Caco-2 (cell line): ENCODE results near the gene PFKFB3. TPM values are rescaled to one million over a fixed set of nuclear protein-coding genes. Genes with fewer than 3 reads are reported as not detected.

Experiments
- BruUV-seq: library from RNA; stranded (reverse); fragments of 400-500 nt; replicated peaks from 2 replicates; lab custom pipeline; 2021; lab: Mats Ljungman, UMichigan
- CTCF ChIA-PET: fragments of 300-600 bp; sonication (Branson Sonifier 250); formaldehyde crosslinking; loops from one replicate; lab custom pipeline; 2022; ENCODE audit warnings: antibody characterized with exemption; lab: Charles Lee
- POLR2A ChIA-PET: fragments of 300-600 bp; sonication (Branson Sonifier 250); formaldehyde crosslinking; loops from one replicate; lab custom pipeline; 2022; ENCODE audit warnings: antibody characterized with exemption; lab: Charles Lee
- DNase-seq, 2 experiments: peaks; one replicate each; pipeline versions ENCODE4 v3.0.0 to v3.0.0-alpha.2; 2020 to 2022
- H3K27me3 ChIP-seq: replicated peaks from 2 replicates; pipeline ENCODE4 v1.6.0; 2011; ENCODE audit warnings: low read length; ENCODE audit not compliant: control insufficient read depth, insufficient read depth
- H3K36me3 ChIP-seq: 2 replicates; pipeline ENCODE4 v1.5.1; 2011; ENCODE audit warnings: low read length; ENCODE audit not compliant: control insufficient read depth, insufficient read depth
- H3K4me1 ChIP-seq: fragments of 250-450 bp; sonication (Bioruptor Pico); 2 replicates; pipeline ENCODE4 v1.5.1; 2020; ENCODE audit warnings: mild to moderate bottlenecking
- H3K4me3 ChIP-seq: 2 replicates; pipeline ENCODE4 v1.5.1; 2011; ENCODE audit warnings: low read depth, mild to moderate bottlenecking, control low read depth, low read length
- H3K9me3 ChIP-seq: fragments of 250-450 bp; sonication (Bioruptor Pico); 2 replicates; pipeline ENCODE4 v1.5.1; 2020; ENCODE audit warnings: mild to moderate bottlenecking, moderate library complexity
- H3K27ac Mint-ChIP-seq: one replicate; pipeline ENCODE4 v1.8.0; 2022; ENCODE audit warnings: mixed read lengths; ENCODE audit not compliant: unreplicated experiment
- H3K27me3 Mint-ChIP-seq: one replicate; pipeline ENCODE4 v1.8.0; 2022; ENCODE audit warnings: mixed read lengths; ENCODE audit not compliant: insufficient read depth, unreplicated experiment
- H3K36me3 Mint-ChIP-seq: one replicate; pipeline ENCODE4 v1.8.0; 2022; ENCODE audit warnings: mild to moderate bottlenecking, mixed read lengths; ENCODE audit not compliant: insufficient read depth, unreplicated experiment
- H3K4me1 Mint-ChIP-seq: one replicate; pipeline ENCODE4 v1.8.0; 2022; ENCODE audit warnings: low read depth, mixed read lengths; ENCODE audit not compliant: unreplicated experiment
- H3K4me3 Mint-ChIP-seq: one replicate; pipeline ENCODE4 v1.8.0; 2022; ENCODE audit warnings: mild to moderate bottlenecking, moderate library complexity, mixed read lengths; ENCODE audit not compliant: unreplicated experiment
- H3K9me3 Mint-ChIP-seq: one replicate; pipeline ENCODE4 v1.8.0; 2022; ENCODE audit warnings: mixed read lengths; ENCODE audit not compliant: unreplicated experiment
- CTCF ChIP-seq, 2 experiments: fragments of 200-600 bp in 1 of 2; IDR thresholded peaks; 1 replicate in 1 of 2; 2 replicates in 1 of 2; pipeline versions ENCODE4 v1.5.1 to v1.8.0; 2011 to 2022; ENCODE audit warnings: antibody characterized with exemption in 1 of 2, control low read depth in 1 of 2, inconsistent platforms in 1 of 2, low read depth in 1 of 2, low read length in 1 of 2, mild to moderate bottlenecking in 1 of 2, moderate library complexity in 1 of 2; ENCODE audit not compliant: insufficient read depth in 1 of 2, severe bottlenecking in 1 of 2, unreplicated experiment in 1 of 2
- intact Hi-C: fragments of 100-400 bp; cut with micrococcal nuclease; formaldehyde crosslinking; loops from one replicate; pipeline ENCODE4 v1.10.0; 2022; ENCODE audit not compliant: unreplicated experiment
- total RNA-seq: library from RNA; stranded (reverse); gene quantifications from 2 replicates; pipeline ENCODE4 v1.2.3, GENCODE V29; 2022

Gene PFKFB3
- total RNA-seq, 1 experiment from 2014 or later: 33.0 TPM

- CTCF ChIA-PET: interaction anchor here (0.6 kb wide), 1 partner anchor 105 kb away, joined by 3 read pairs; no protein-coding TSS in a partner anchor
- no peak for TF ChIP-seq CTCF (IDR thresholded peaks at IDR 0.05; ENCODE audit: insufficient read depth in 1 of 2, low read depth in 1 of 2, low read length in 1 of 2, severe bottlenecking in 1 of 2, unreplicated experiment in 1 of 2)
Measured at GRCh38 chr10:6300784-6301460, 98.2 kb downstream of the PFKFB3 start.

GRCh38 chr10:6301488-6302075 lies 98.8 kb downstream of the PFKFB3 start:
- ChIA-PET POLR2A (interaction anchor here (0.5 kb wide), 1 partner anchor 733 kb away, joined by 3 read pairs; no protein-coding TSS in a partner anchor), CTCF (interaction anchor here (0.6 kb wide), 1 partner anchor 105 kb away, joined by 3 read pairs; no protein-coding TSS in a partner anchor)
- no peaks in the 10 kb centered on the region for H3K27me3 ChIP-seq
- peaks cover 25% of the 10 kb centered on the region for H3K4me1 ChIP-seq
- intact Hi-C loops: no loop called here
- H3K4me3 ChIP-seq: no peak overlapping the region
- Mint-ChIP-seq H3K4me1 (peaks cover 19% of the 10 kb centered on the region), H3K9me3 (no peaks in the 10 kb centered on the region), H3K27ac (no peak overlapping the region), H3K27me3 (no peaks in the 10 kb centered on the region), H3K36me3 (no peaks in the 10 kb centered on the region), H3K4me3 (no peak overlapping the region)
- no peak for TF ChIP-seq CTCF (IDR thresholded peaks at IDR 0.05; ENCODE audit: insufficient read depth in 1 of 2, low read depth in 1 of 2, low read length in 1 of 2, severe bottlenecking in 1 of 2, unreplicated experiment in 1 of 2)
- no peaks in the 10 kb centered on the region for H3K36me3 ChIP-seq
- peaks cover 1% of the 10 kb centered on the region for H3K9me3 ChIP-seq
- no peak for DNase-seq
- no TSS peak for BruUV-seq

More at GRCh38 chr10:6300784-6301460, 98.2 kb downstream of the PFKFB3 start:
- POLR2A ChIA-PET: interaction anchor here (0.5 kb wide), 1 partner anchor 733 kb away, joined by 3 read pairs; no protein-coding TSS in a partner anchor
- no TSS peak for BruUV-seq
- Mint-ChIP-seq H3K9me3 (no peaks in the 10 kb centered on the region), H3K4me1 (peaks cover 19% of the 10 kb centered on the region), H3K4me3 (no peak overlapping the region), H3K27me3 (no peaks in the 10 kb centered on the region), H3K36me3 (no peaks in the 10 kb centered on the region), H3K27ac (no peak overlapping the region)
- intact Hi-C loops: no loop called here
- Histone ChIP-seq H3K36me3 (no peaks in the 10 kb centered on the region), H3K4me3 (no peak overlapping the region), H3K27me3 (no peaks in the 10 kb centered on the region), H3K9me3 (no peaks in the 10 kb centered on the region), H3K4me1 (peaks cover 27% of the 10 kb centered on the region)
- no peak for DNase-seq

Other genes with a start within 250 kb of the PFKFB3 start
- gene IL15RA, start 225.4 kb upstream of the PFKFB3 start, total RNA-seq: 0.46 and 0.66 TPM in 2 replicates
- gene IL2RA, start 140.6 kb upstream of the PFKFB3 start, total RNA-seq: not detected in 2 replicates
- 286 and 290 TPM in 2 replicates for gene RBM17, start 113.9 kb upstream of the PFKFB3 start, total RNA-seq